Sigmoid colon (tissue), 3 donors: Measurements from ENCODE around the gene SEMA4G.

Source experiments
- POLR2A ChIP-seq, 2 donors: fragments of 450-650 bp; IDR thresholded peaks; one replicate each; pipeline ENCODE4 v1.6.1; 2016; ENCODE audit warnings: antibody characterized with exemption in 2 of 2, mild to moderate bottlenecking in 2 of 2, moderate library complexity in 2 of 2
- TF ChIP-seq, protein P1 (sequence below), 4 experiments: fragments of 450-650 bp in 3 of 4; fragments of 200-600 bp in 1 of 4; IDR thresholded peaks; one replicate each; pipeline ENCODE4 v1.5.1; 2016 to 2019; ENCODE audit warnings: antibody characterized with exemption in 4 of 4, mild to moderate bottlenecking in 3 of 4, moderate library complexity in 2 of 4

DNA sequence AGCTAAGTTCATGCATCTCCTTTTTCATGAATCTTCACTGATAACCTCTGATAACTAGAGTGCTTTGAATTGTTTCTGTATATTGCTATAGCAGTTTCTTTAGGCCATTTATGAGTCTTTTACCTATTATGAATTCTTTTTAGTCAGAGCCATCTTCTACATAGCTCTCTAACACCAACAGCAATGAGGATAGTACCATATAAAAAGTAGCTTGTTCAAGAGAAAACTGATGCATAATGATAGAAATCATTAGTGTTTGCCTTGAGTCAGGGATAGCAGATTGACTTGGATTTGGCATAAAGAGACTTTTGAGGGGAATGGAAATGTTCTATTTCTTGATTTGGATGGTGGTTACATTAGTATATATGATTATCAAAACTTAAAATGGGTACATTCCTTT lies 25.8 kb upstream of the SEMA4G start:
- no peak for TF ChIP-seq POLR2A (IDR thresholded peaks at IDR 0.05)
- TF ChIP-seq, protein P1, sequence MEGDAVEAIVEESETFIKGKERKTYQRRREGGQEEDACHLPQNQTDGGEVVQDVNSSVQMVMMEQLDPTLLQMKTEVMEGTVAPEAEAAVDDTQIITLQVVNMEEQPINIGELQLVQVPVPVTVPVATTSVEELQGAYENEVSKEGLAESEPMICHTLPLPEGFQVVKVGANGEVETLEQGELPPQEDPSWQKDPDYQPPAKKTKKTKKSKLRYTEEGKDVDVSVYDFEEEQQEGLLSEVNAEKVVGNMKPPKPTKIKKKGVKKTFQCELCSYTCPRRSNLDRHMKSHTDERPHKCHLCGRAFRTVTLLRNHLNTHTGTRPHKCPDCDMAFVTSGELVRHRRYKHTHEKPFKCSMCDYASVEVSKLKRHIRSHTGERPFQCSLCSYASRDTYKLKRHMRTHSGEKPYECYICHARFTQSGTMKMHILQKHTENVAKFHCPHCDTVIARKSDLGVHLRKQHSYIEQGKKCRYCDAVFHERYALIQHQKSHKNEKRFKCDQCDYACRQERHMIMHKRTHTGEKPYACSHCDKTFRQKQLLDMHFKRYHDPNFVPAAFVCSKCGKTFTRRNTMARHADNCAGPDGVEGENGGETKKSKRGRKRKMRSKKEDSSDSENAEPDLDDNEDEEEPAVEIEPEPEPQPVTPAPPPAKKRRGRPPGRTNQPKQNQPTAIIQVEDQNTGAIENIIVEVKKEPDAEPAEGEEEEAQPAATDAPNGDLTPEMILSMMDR (IDR thresholded peaks at IDR 0.05): no peak
